Effector CD8-positive, alpha-beta T cell (primary cell): ENCODE measurements around the gene PPFIBP1.
"Not testable (repeated sequence)": the region's sequence is repeated elsewhere in the genome, so short reads cannot be mapped to it uniquely, and the experiment has no call there.

Source experiments
- DNase-seq: peaks from one replicate; lab custom pipeline; 2025; lab: John Stamatoyannopoulos, UW

Gene PPFIBP1

DNA sequence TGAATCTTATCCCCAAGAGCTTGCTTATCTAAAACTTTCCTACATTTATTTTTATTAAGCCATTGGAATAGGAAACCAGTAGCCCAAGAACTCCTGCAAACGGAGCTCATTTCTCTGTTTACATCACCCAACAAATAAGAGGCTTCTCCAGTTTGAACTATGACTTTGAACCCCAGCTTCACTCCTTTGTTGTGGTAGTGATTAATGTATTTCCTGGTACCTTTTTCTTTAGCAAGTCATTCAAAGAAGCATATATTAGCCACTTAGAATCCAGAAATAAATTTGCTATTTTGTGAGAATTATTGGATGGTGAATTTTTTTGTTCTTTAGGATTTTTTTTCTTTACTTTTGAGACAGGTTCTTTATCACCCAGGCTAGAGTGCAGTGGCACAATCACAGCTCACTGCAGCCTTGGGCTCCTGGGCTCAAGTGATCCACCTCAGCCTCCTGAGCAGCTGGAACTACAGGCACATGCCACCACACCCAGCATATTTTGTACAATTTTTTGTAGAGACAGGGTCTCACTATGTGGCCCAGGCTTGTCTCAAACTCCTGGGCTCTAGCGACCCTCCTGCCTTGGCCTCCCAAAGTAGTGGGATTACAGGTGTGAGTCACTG is 104.0 kb downstream of the PPFIBP1 start:
- not testable (repeated sequence) for DNase-seq

DNA sequence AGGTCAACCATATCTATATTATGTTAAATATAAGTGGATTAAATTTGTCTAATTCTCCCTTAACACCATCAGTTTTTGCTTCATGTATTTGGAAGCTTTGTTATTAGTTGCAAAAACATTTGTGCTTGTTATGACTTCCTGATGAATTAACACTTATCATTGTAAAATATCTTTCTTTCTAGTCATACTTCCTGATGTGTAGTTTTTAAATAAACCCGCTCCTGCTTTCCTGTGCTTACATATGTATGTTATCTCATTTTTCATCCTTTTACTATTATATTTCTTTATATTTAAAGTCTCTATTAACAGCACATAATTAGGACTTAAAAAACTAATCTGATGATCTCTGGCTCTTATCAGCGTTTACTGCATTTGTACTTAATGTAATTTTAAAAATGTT is 106.2 kb downstream of the PPFIBP1 start:
- not testable (repeated sequence) for DNase-seq

- no peak for DNase-seq
Observed at GRCh38 chr12:27631365-27631764, 107.4 kb downstream of the PPFIBP1 start.

DNA sequence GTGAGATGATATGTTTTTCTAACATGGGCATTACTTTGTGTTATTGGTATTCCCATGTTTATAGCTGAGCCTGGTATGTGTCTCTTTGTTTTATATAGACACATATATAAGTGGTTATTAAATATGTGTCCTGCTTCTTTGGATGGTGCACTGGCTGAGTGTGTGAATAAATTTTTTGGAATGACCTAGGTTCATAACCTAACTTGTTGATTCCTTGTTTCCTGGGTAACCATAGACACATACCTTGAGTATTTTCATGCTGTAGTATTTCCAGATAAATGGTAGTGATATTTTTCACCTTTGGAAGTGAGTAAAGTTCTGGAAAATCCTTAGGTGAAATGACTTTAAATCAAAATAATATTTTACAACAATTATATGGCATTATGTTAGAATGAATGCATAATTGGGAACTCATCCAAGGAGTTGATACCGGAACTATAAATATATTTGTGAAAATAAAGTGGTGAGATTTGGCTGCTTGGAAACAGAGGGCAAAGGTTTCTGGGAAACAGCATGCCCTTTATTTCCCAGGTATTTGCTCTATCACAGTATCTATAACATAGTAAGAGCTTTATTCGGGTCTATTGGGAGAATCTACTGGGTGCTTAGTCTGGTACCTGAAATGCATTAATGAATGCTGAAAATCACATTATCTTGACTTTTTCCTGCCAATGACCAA is 107.9 kb downstream of the PPFIBP1 start:
- no peak for DNase-seq

DNA sequence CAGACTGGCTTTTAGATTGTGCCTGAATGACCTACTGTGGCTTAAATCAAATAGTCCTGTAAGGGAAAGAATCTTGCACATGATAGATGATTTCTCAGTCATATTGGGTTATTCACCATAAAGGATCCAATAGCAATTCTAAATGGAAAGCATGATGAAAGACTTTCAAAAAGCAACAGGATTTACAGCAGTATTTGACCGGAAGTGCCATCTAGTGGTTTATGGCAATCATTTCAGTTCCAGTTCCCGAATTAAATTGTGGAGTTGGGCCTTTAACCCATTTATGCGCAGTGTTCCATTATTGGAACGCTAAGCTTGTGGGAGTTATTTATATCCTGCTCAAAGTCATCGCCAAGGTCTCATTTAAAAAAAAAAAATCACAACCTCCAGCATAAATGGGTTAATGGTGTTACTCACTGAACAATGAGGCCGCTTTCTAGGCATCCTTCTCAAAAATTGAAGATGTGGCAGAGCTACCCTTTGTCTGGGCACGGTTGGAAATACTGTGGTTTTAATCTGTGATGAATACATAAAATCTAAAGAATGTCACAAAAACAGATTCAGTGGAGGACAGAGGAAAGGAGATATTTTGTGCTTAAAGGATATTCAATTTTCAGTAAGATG is 111.5 kb downstream of the PPFIBP1 start:
- DNase-seq = no peak

DNA sequence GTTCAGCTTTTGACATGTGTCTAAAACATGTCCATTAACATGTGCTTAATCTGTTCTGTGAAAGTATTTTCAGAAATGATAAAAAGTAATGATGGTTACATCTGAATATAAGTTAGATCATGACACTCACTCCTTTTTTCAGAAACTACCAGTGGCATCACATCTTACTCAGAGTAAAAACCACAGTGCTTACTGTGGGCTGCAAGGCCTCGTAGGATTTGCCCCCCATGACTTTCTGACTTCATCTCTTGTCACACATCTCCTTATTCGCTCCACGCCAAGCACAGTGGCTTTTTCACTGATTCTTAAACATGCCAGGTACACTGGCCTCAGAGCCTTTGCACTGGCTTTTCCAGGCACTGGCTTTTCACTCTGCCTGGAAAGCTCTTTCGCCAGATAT is 112.6 kb downstream of the PPFIBP1 start:
- DNase-seq = not testable (repeated sequence)

GRCh38 chr12:27637524-27637923 is 113.5 kb downstream of the PPFIBP1 start:
- DNase-seq = no peak

DNA sequence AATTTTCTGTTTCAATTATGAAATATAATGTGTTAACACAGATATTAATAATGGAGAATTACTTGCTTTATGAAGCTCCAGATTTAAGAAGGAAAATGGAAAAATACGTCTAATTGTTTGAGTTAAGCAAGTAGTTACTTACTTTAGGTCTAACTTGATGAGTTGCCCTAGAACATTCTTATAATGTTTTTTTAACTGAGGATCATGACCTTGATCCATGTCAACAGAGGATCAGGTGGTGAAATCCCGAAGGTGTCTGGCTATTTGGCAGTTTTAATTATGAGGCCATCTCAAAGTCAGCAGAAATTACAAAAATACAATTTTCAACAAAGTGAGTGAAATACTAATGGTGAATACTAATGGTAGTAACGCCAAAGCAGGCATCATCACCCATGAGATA is 115.3 kb downstream of the PPFIBP1 start:
- DNase-seq = no peak

GRCh38 chr12:27640566-27641200 is 116.7 kb downstream of the PPFIBP1 start:
- not testable (repeated sequence) for DNase-seq

DNA sequence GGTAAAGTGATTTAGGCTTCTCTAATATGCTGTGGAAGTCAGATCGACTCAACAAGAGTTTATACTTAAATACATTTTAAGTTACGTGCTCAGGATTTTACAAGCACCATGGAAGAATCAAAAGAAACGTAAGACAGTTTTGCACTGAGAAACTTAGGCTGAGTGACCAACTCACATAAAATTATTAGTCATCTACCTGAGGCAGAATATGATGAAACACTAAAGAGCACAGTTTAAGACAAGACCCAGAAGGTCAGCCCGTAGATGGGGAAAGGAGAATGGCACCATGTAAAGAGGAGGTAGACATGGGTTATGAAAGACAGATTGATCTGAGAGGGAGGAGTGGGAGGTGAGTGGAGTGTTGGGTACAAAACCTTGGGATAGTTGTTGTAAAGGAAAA is 118.4 kb downstream of the PPFIBP1 start:
- not testable (repeated sequence) for DNase-seq

DNA sequence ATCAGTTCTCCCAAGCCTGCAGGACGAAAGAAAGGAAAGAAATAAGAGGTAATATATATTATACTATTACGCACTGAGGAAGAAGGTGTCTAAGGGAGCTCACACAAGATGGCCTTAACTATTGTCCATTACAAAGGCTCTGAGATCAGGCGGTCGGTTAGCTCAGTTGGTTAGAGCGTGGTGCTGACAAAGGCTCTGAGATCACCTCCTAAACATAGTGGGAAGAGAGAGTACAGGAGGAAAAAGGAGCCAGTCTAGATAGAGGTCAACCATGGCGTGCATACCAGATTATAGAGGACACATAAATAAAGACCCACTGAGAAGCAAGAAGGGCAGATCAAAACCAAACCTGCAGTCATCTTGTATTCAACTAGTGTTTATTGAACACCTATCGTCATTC is 118.9 kb downstream of the PPFIBP1 start:
- not testable (repeated sequence) for DNase-seq

DNA sequence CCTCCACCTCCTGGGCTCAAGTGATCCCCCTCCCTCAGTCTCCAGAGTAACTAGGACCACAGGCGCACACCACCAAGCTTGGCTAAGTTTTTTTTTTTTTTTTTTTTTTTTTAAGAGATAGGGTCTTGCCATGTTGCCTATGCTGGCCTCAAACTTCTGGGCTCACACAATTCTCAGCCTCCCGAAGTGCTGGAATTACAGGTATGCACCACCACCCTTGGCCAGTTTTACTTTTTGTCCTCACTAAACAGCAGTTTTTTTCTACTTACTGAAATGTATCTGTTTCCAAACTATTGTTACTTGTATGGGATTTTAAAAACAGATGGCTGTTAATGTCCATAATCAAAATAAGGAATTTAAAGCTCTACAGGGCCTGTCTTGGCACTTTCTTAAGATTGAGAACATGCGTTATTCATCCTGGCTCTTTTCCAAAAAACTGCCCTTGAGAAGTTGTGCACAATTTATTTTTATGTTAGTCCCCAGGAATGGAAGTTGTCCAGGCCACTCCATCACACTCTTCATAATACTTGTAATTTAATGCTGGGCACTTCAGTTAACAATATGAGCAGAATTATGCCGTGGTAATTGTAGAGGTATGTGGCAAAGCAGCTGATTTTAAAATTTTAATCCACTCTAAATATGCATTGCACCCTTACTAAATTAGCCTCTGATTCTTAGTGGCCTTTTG is 120.3 kb downstream of the PPFIBP1 start:
- no peak for DNase-seq

- DNase-seq = no peak
Observed at GRCh38 chr12:27645671-27646070, 121.7 kb downstream of the PPFIBP1 start.

- DNase-seq = no peak
Observed at GRCh38 chr12:27646149-27646548, 122.1 kb downstream of the PPFIBP1 start.

GRCh38 chr12:27650011-27650410 is 126.0 kb downstream of the PPFIBP1 start:
- DNase-seq = no peak

GRCh38 chr12:27651201-27651600 is 127.2 kb downstream of the PPFIBP1 start:
- DNase-seq = no peak

DNA sequence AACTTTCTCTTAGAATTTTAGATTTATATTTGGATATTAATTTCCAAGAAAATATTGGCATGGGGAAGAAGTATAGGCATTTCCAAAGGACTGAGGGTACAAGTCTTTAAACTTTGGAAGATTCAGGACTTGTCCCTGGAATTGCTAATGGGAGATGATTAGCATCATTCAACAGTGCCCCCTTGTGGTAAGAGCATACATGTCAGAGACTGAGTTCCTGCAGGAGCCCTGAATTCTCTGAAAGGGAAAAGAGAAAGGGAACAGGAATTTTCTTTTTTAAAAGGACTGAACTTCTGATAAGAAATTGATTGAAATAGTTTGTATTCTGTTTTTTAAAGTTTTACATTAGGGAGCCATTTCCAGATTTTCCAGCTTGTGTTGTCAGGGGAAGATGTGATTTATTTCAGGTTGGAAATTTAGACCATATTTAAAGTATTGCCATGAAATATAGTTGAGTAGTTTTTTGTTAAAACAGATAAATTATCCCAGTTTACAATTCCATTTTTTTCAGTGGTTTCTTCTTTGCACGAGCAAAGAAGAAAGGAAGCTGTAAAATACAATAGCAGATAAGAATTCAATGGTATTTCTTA is 128.3 kb downstream of the PPFIBP1 start:
- DNase-seq = no peak

DNA sequence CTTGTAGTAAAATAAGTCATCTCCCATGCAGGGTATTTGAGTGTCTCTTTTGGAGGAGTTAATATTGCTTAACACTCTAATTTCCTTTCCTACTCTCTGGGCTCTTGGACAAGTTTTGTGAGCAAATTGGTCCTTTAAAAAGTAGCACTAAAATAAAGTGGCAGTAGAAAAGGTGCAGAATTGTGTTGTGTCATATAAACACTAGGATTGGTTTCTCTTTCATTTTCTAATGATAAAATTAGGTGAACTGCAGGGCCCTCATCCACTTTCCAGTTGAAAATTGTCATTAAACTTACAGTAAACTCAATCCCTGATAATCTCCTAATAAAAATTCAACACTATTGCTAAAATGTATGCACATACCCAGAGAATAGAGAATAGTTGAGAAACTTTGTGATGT is 129.7 kb downstream of the PPFIBP1 start:
- no peak for DNase-seq

- not testable (repeated sequence) for DNase-seq
Observed at GRCh38 chr12:27655476-27655875, 131.5 kb downstream of the PPFIBP1 start.

DNA sequence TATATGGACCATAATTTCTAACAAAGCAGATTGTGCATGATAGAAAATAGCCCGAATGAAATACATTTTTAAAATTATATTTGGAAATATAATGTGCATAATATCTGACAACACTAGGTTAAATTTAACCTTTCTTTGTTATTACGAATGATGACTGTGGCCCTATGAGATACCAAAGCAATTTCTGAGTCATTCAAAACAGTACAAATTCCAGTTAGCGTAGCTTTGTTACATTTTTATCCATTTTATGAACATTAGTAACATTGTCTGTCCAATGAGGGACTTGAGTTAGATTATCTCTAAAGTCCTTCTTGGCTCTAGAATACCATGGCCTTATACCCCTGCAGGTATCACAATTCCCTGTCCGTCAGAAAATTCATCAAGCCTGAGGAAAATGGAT is 133.3 kb downstream of the PPFIBP1 start:
- no peak for DNase-seq

- DNase-seq = no peak
Observed at GRCh38 chr12:27665704-27666103, 141.7 kb downstream of the PPFIBP1 start.

DNA sequence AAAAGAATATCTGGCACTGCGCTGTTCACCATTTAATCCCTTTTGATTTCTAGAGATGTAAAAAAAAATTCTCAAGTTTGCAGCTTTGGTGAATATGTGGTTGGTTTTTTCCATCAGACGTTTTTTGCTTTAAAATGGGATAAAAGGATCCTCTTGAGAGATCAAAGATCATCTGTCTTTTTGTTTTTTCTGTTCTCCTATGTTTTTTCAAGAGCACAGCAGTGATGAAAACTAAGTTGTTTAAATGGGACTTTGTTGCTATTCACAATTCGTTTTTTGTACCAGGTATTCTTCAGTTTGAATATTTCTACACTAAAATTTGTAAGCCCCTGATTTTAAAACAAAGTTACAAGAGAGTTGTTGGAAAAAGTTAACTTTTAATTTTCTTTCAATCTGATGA is 142.5 kb downstream of the PPFIBP1 start:
- DNase-seq = no peak
